GM12873 (cell line): ENCODE results near the gene OSBPL5.

Source experiments
- TF ChIP-seq, protein P1 (sequence below): IDR thresholded peaks from 2 replicates; pipeline ENCODE4 v1.5.1; 2012; ENCODE audit warnings: low read depth, mild to moderate bottlenecking, moderate library complexity, low read length, control low read depth; ENCODE audit not compliant: insufficient read depth; ENCODE audit errors: missing control alignments

Gene OSBPL5

DNA sequence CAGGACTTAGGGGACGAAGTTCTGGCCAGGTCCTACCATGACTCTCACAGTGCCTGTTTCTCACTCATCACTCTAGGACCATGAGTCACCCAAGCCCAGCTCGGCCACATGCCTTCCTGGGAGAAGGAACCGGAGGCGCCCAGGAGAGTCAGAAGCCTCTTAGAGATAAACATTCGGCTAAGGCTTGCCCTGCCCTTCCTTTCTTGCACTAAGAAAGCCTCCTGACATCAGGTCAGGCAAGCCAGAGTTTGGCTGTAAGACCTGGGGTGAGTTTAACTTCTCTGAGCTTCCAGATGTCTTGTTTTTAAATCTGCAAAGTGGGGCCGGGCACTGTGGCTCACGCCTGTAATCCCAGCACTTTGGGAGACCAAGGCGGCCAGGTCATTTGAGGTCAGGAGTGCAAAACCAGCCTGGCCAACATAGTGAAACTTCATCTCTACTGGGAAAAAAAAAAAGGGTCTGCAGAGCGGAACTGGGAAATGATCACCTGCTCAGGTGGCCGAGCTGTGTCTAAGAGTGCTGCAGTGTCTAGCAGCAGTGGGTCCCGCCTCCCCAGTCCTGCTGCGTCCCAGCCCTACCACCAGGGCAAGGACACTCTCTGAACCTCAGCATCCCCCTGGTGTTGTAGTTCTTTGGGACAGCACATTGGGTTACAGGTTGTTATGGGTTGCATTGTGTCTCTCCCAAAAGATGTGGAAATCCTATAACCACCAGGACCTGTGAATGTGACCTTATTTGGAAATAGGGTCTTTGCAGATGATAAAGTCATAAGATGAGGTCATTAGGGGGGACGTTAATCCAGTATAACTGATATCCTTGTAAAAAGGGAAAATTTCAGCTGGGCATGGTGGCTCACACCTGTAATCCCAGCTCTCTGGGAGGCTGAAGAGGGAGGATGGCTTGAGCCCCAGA lies 106.1 kb downstream of the OSBPL5 start:
- TF ChIP-seq, protein P1, sequence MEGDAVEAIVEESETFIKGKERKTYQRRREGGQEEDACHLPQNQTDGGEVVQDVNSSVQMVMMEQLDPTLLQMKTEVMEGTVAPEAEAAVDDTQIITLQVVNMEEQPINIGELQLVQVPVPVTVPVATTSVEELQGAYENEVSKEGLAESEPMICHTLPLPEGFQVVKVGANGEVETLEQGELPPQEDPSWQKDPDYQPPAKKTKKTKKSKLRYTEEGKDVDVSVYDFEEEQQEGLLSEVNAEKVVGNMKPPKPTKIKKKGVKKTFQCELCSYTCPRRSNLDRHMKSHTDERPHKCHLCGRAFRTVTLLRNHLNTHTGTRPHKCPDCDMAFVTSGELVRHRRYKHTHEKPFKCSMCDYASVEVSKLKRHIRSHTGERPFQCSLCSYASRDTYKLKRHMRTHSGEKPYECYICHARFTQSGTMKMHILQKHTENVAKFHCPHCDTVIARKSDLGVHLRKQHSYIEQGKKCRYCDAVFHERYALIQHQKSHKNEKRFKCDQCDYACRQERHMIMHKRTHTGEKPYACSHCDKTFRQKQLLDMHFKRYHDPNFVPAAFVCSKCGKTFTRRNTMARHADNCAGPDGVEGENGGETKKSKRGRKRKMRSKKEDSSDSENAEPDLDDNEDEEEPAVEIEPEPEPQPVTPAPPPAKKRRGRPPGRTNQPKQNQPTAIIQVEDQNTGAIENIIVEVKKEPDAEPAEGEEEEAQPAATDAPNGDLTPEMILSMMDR: peak; percentile 11

DNA sequence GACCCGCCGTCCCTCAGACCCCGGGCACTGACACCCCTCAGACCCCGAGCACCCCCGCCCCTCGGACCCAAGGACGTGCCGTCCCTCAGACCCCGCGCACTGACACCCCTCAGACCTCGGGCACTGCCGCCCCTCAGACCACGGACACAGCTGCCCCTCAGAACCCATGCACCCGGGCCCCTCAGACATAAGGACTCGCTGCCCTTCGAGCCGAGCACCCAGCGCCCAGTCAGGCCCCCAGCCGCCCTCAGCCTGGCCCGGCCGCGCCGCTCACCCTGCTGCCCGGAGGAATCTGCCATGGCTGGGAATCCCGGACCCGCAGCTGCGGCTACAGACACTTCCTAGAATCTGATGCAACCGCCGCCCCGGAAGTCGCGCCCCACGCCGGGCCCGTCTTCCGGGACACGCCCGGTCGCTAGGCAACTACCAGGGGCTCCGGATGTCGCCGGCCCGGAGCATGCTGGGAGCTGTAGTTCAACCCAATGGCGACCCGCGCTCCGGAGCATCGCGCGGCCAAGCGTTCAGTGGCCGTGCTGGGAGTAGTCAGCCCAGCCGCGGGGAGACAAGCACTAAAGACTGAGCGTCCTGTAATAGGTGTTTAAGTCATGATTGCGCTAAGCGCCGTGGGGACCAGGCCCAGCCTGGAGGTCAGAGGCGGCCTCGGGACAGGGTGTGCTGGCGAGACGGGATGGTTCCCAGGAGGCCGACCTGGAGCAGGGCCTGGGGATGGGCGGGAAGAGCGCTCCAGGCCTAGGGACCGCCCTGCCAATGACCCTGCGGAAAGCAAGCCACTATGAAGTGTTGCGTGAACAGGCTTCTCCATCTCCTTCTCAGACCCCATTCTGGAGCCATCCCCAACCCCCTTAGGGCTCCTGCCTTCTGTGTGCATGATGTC lies 107.8 kb downstream of the OSBPL5 start, which contains the start of gene CARS1:
TSS of gene CARS1 (minus strand) at position 355 of the 895 bp plus-strand sequence. CDS start at position 299, 56 bp downstream.
- TF ChIP-seq, protein P1: no peak

DNA sequence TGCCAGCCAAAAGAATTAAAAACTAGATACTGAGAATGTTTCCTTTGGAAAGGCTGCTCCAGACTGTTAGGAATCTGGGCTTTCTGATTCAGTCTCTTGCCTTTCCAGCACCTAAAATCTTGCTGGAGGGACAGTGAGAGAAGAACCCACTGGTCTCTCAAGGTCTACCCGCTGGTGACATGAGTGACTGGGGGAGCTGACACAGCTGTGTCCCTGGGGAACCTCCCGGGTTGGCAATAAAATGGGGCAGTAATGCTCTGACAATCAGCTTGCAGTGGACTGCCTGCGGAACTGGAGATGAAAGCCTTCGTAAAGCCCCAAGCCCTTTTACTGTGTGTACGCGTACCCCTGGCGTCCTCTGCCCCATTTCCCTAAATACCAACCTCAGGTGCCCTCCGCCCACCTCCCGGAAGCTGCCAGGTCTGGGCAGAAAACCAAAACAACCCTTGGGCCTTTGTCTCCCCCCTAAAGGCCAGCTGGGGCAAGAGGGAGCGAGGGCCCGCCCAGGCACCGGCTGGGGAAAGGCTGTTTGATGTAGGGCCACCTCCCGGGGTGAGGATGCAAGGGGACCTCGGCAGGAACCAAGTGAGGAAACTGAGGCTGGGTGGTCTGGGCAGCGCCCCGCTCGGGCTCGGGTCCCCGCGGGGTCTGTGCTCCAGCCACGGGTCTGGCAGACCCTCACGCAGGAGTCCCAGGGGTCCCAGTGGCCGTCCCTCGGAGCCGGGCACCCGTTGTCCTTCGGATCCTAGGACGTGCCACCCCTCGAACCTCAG lies 108.6 kb downstream of the OSBPL5 start:
- TF ChIP-seq, protein P1: no peak

DNA sequence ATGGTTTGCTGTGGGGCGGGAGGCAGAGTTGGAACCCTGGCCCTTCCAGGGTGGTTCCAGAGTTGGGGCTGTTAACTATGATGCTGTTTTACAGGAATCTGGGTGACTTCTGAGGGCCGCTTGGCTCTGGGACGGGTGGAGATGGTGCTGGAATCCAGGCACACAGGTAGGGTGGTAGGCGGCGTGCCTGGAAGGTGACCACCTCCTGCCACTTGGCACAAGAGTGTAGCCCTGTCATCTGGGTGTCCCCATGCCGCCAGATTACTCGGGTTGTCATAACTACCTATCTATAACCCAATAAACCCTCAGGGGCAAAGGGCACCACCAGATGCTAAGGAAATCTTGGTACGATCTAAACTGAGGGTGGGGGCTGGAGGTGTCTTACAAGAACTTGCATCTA lies 109.2 kb downstream of the OSBPL5 start:
- TF ChIP-seq, protein P1: no peak

DNA sequence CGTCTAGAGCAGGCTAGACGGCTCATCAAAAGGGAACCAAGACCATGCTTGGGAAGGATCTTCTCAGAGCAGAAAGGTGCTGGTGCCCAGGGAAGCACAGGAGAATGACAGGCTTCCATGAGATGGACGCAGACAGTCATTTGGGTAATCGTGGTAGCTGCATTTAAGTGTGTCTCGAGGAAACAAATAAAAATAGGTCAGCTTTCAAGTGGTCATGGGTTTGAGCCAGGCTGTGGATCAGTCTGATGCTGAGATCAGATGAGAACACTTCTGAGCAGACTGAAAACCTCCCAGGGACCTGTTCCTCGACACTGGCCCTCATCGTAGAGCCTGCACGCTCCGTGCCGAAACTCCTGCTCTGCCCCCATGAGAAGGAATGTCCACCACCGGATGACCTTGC lies 112.5 kb downstream of the OSBPL5 start:
- TF ChIP-seq, protein P1: no peak

DNA sequence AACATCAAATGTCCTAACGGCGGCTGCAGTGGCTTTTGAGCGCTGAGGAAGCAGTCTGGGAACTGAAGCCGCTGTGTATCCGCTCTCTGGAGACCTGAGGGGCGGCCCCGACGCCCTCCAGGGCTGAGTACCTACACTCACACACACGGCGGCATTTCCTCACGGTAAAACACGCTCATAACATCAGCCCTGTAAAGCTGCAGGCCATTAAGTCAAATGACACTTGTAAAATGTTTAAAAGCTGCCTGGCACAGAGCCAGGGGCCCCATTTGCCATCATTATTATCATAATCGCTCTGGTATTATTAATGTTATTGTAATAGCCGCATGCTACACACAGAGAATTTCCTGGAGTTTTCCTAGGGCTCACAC lies 113.0 kb downstream of the OSBPL5 start:
- TF ChIP-seq, protein P1: no peak
